HUES64 (cell line): ENCODE measurements around the gene PEAK3. TPM values are rescaled to one million over a fixed set of nuclear protein-coding genes. Genes with fewer than 3 reads are reported as not detected.
A peak's percentile ranks its signal among the peaks of the same experiment; 100 is the strongest.

Source experiments
- H3K27ac ChIP-seq: 2 replicates; pipeline ENCODE4 v1.7.0; 2013; ENCODE audit warnings: low read depth, low read length, inconsistent platforms
- H3K27me3 ChIP-seq: 2 replicates; pipeline ENCODE4 v1.6.1; 2013; ENCODE audit warnings: mild to moderate bottlenecking, low read length; ENCODE audit not compliant: insufficient read depth
- H3K36me3 ChIP-seq: 2 replicates; pipeline ENCODE4 v1.6.1; 2013; ENCODE audit warnings: mild to moderate bottlenecking, low read length; ENCODE audit not compliant: insufficient read depth
- H3K4me1 ChIP-seq: 2 replicates; pipeline ENCODE4 v1.6.1; 2013; ENCODE audit warnings: mild to moderate bottlenecking, low read length, moderate library complexity; ENCODE audit not compliant: insufficient read depth
- H3K4me3 ChIP-seq: 2 replicates; pipeline ENCODE4 v1.5.1; 2013; ENCODE audit warnings: mild to moderate bottlenecking, low read length, moderate library complexity
- H3K9ac ChIP-seq: 2 replicates; pipeline ENCODE4 v1.6.1; 2013; ENCODE audit warnings: mild to moderate bottlenecking, low read depth, low read length
- H3K9me3 ChIP-seq: 2 replicates; pipeline ENCODE4 v1.6.1; 2013; ENCODE audit warnings: low read depth, low read length; ENCODE audit not compliant: insufficient read depth
- WGBS: fragments of 150-250, 120-280 bp; methylation state at CpG from one replicate; pipeline ENCODE4 v1.1.7; 2013; ENCODE audit warnings: missing lambda C conversion rate; 5-methylcytosine and 5-hydroxymethylcytosine counted together
- polyA plus RNA-seq, 2 experiments: library from polyadenylated mRNA; stranded (reverse); fragments of 50-300 nt; gene quantifications; one replicate each; pipeline ENCODE4 v1.2.3, GENCODE V29; 2013

Gene PEAK3, protein sequence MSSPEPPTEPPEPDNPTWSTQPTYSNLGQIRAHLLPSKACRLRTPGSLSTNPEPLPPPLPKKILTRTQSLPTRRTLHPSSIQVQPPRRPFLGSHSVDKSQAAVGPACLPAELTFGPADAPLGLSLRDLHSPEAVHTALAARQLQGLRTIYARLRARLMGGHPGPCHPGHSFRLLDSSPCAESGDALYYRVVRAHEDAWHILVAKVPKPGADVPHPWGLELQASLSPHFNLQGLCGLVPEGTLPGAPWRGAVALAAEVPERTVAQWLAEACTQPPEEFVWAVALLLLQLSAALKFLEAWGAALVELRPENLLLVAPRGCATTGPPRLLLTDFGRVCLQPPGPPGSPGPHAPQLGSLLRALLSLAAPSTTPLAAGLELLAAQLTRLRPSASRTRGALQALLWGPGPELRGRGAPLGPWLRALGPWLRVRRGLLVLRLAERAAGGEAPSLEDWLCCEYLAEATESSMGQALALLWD
- polyA plus RNA-seq (2013, experiment 1 of 2): not detected
- polyA plus RNA-seq (2013, experiment 2 of 2): not detected

DNA sequence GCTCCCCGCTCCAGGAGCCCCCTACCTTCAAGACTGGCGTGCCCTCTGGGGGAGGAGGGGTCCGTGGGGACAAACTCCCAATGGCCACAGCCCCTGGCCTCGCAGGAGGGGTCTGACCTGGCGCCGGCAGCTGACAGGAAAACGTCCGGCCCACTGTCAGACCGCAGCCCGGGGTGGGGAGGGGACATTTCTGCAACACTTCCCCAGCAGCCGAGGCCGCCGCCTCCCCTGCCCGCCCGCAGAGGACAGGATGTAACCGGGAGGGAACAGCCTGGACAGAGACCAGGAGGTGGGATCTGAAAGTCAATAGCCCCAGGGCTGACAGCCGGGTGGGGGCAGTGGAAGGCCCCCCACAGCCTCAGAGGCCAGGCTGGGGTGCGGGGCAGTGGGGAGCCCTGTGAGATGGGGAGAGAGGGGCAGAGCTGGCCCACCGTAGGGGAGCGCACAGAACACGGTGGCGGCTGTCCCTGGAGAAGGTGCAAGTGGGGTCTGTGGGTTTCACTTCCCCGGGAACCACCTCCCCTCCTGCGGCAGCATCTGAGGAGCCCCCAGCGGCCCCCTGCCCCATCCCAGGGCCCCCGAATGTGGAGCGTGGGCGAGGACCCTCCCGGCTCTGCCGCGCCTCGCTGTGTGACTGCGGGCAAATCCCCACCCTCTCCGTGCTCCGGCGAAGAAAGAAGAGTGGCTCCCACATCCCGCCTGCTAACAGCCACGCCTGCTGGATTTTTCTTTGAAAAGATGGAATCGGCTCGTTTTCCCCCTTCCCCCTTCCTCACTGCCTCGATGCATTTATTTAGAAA, at the start of gene PEAK3:
Gene PEAK3 (minus strand): TSS at position 114 of the 800 bp plus-strand sequence. CDS start 1,244 bp downstream, outside the sequence.
- H3K27me3 ChIP-seq: peaks cover 30% of the 10 kb centered on the region
- no peak within 1 kb of the TSS for H3K9ac ChIP-seq
- H3K4me1 ChIP-seq: no peaks in the 10 kb centered on the region
- peak within 1 kb of the TSS; percentile 52 for H3K4me3 ChIP-seq
- no peaks in the 10 kb centered on the region for H3K36me3 ChIP-seq
- no peaks in the 10 kb centered on the region for H3K9me3 ChIP-seq
- H3K27ac ChIP-seq: no peak within 1 kb of the TSS
- WGBS: 4% methylated on average over 38 of the region's 41 CpGs

DNA sequence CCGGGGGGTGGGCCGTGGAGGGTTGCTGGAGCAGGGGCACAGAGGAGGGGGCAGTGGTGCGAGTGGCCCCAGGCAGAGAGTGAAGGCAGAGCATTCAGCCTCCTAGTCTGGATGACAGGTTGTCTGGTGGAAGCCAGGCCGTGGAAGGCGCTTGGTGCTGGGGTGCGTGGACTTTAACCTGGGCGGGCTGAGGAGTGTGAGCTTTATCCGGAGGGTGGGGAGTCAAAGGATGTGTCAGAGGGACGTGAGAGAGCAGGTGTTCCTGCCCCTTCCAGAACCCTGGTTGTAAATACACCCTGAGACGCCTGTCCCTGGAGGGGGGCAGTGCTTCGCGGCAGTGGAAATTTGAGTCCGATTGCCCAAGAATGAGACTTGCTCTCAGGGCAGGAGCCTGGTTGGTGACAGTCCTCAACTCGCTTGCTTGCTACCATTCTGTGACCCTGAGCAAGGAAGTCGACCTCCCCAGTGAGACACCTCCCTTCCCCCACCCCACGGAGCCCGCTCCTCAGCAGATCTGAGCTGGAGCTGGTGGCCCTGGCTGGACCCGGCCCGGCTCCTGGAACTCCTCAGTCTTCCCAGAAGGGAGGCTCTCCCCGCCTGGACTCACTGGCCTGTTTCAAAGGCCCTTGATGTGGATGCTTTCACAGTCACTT, 48.8 kb upstream of the PEAK3 start:
- peaks cover 22% of the 10 kb centered on the region for H3K4me1 ChIP-seq
- peak overlapping the region; percentile 9; the same call in 1 of the 2 replicates for H3K27ac ChIP-seq
- no peaks in the 10 kb centered on the region for H3K9me3 ChIP-seq
- H3K27me3 ChIP-seq: no peaks in the 10 kb centered on the region
- 68% methylated on average over 20 of the region's 20 CpGs for WGBS
- H3K9ac ChIP-seq: no peak overlapping the region
- H3K36me3 ChIP-seq: peaks cover 4% of the 10 kb centered on the region; the same call in 1 of the 2 replicates
- peak overlapping the region; percentile 6; the same call in 1 of the 2 replicates for H3K4me3 ChIP-seq

DNA sequence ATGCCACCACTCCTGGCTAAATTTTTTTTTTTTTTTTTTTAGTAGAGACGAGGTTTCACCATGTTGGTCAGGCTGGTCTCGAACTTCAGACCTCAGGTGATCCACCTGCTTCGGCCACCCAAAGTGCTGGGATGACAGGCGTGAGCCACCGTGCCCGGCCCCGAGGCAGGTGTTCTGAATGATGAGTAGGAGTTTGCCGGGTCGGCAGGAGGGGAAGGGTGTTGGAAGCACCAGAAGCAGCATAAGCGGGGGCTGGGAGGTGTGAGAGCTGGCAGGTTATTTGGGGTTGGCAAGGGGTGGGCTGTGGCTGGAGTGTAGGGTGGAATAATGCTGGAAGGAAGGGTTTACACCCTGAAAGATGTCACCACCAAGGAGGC, 48.3 kb upstream of the PEAK3 start:
- no peak overlapping the region for H3K9ac ChIP-seq
- H3K4me3 ChIP-seq: no peak overlapping the region
- H3K4me1 ChIP-seq: peaks cover 22% of the 10 kb centered on the region
- WGBS: 82% methylated on average over 10 of the region's 10 CpGs
- no peak overlapping the region for H3K27ac ChIP-seq
- H3K9me3 ChIP-seq: no peaks in the 10 kb centered on the region
- peaks cover 4% of the 10 kb centered on the region; the same call in 1 of the 2 replicates for H3K36me3 ChIP-seq
- H3K27me3 ChIP-seq: no peaks in the 10 kb centered on the region

DNA sequence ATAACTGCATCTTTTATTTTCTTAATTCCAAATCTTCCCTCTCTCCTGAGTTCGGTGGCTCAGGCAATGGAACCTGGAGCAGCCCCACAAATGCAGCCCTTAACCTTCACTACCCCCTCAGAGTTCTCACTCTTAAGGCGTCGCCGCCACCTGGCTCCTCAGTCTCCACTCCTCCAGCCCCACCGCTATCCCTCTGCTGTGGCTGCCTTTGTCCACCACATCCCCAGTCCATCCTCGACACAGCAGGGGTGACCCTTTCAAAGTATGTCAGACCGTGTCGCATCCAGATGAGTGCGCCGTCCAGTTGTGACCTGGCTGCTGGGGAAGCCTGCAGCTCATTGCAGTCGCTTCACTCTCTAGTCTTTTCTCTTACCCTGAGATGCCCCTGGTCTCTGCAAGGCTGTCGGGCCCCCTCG, 47.5 kb upstream of the PEAK3 start:
- 52% methylated on average over 13 of the region's 13 CpGs for WGBS
- no peaks in the 10 kb centered on the region for H3K27me3 ChIP-seq
- H3K27ac ChIP-seq: no peak overlapping the region
- H3K4me3 ChIP-seq: peak overlapping the region; percentile 82
- H3K4me1 ChIP-seq: peaks cover 22% of the 10 kb centered on the region
- no peaks in the 10 kb centered on the region for H3K9me3 ChIP-seq
- H3K36me3 ChIP-seq: peaks cover 11% of the 10 kb centered on the region; the same call in 1 of the 2 replicates
- H3K9ac ChIP-seq: peak overlapping the region; percentile 87; the same call in 1 of the 2 replicates

DNA sequence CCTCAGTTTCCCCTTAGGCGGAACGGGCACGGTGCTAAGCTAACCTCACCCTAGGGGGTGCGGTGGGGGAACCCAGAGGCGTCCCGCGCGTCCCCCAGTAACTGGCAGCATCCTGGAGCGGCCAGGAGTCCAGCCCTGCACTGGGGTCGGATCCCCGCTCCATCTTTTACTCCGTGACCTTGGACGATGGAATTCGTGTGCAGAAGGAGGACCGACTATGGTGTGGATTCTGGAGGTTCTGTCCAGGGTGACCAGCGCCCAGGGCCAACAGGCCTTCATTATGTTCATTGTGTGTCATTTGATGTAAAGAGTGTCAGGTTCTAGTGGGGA, 47.1 kb upstream of the PEAK3 start:
- WGBS: 4% methylated on average over 16 of the region's 16 CpGs
- Histone ChIP-seq H3K27me3 (no peaks in the 10 kb centered on the region), H3K36me3 (peaks cover 15% of the 10 kb centered on the region), H3K4me1 (peaks cover 22% of the 10 kb centered on the region), H3K9me3 (no peaks in the 10 kb centered on the region), H3K27ac (peak overlapping the region; percentile 86; the same call in 1 of the 2 replicates), H3K4me3 (peak overlapping the region; percentile 82), H3K9ac (peak overlapping the region; percentile 87)

DNA sequence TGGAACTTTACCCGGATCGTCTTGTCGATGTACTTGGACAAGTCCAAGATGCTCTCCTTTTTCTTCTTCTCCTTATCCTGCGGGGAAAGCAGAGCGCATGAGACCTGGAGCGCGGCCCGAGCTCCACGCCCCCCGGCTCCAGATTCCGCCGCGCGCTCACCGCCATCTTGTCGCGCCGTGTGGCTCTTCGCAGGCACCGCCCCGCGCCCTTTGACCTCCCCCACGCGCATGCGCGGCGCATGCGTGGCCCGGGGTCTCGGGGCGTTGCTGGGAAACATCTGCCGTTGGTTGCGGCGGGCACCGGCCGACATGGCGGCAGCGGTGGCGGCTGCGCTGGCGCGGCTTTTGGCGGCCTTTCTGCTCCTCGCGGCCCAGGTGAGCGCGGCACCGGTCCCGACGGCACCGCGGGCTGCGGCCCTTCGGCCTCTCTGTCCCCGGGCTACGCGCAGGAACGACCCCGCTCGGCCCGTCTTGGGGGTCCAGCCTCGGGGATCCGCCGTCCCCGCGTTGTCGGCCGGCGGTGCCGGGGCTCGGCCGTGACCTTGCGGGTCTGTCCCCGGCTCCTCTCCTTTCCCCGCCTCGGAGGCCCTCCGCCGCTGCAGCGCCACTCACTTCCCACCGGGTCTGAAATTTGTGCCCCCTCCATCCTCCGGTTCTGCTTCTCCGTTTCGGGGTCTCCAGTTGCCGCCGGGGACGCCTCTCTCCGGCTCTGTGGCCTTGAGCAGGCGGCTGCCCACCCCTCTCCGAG, 46.6 kb upstream of the PEAK3 start, which contains the start of the genes LSM7 and SPPL2B:
Gene LSM7 (minus strand): TSS at position 186 of the 748 bp plus-strand sequence. CDS start 20 bp downstream, at position 166.
Gene SPPL2B (plus strand): TSS at position 284 of the 748 bp plus-strand sequence. CDS start 26 bp downstream, at position 310.
- WGBS: under 1% methylated on average over 89 of the region's 89 CpGs
- peak within 1 kb of the TSS; percentile 82 for H3K4me3 ChIP-seq
- peak within 1 kb of the TSS; percentile 86 for H3K27ac ChIP-seq
- peak within 1 kb of the TSS; percentile 87 for H3K9ac ChIP-seq
- H3K9me3 ChIP-seq: no peaks in the 10 kb centered on the region
- H3K36me3 ChIP-seq: peaks cover 19% of the 10 kb centered on the region
- no peaks in the 10 kb centered on the region for H3K27me3 ChIP-seq
- H3K4me1 ChIP-seq: peaks cover 22% of the 10 kb centered on the region

DNA sequence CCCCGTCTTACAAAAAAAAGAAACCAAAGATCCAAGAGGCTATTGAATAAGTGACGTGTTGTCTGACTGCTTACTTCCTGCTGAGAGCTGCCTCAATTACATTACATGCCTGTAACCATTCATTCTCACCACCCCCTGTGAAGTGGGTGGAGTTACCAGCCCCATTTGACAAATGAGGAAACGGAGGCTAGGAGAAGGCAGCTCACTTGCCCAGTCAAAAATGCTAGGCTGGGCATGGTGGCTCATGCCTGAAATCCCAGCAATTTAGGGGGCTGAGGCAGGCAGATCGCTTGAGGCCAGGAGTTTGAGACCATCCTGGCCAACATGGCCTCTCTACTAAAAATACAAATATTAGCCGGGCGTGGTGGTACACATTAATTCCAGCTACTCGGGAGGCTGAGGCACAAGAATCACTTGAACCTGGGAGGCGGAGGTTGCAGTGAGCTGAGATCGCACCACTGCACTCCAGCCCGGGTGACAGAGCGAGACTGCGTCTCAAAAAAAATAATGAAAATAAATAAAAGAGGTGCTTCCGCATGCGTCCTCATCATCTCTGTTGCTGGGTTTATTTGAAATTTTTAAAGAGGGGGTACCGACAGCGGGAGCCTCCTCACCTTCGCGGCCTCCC, 45.9 kb upstream of the PEAK3 start:
- Histone ChIP-seq H3K4me1 (peaks cover 22% of the 10 kb centered on the region), H3K36me3 (peaks cover 25% of the 10 kb centered on the region), H3K27me3 (no peaks in the 10 kb centered on the region), H3K9ac (peak overlapping the region; percentile 87), H3K9me3 (no peaks in the 10 kb centered on the region), H3K4me3 (peak overlapping the region; percentile 82), H3K27ac (peak overlapping the region; percentile 86)
- 3% methylated on average over 13 of the region's 18 CpGs for WGBS

DNA sequence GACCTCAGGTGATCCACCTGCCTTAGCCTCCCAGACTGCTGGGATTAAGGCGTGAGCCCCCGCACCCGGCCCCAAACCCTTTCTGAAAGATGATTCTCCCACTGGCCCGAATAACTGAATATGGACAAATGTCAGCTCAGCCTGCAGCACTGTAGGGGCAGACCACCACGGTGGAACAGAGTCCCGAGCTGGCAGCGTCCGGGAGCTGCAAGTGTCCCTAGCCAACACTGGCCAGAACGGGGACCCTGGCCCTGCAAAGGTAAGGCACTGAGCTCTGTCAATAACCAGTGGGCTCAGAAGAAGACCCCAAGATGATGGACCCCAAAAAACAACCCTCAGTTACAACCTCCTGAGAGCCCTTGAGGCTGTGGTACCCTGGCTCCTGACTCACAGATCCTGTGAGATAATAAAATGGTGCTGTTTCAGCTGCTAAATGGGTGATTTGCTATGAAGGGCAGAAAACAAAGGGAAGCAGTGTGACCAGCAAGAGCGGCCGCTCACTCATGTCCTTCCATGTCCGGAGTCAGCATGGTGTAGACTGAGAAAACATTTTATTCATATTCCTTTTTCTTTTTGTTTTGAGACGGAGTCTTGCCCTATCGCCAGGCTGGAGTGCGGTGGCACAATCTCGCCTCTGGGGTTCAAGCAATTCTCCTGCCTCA, 44.9 kb upstream of the PEAK3 start:
- Histone ChIP-seq H3K4me1 (peaks cover 22% of the 10 kb centered on the region), H3K9ac (no peak overlapping the region), H3K36me3 (peaks cover 30% of the 10 kb centered on the region), H3K4me3 (no peak overlapping the region), H3K9me3 (no peaks in the 10 kb centered on the region), H3K27me3 (no peaks in the 10 kb centered on the region), H3K27ac (peak overlapping the region; percentile 86; the same call in 1 of the 2 replicates)
- 93% methylated on average over 16 of the region's 16 CpGs for WGBS

DNA sequence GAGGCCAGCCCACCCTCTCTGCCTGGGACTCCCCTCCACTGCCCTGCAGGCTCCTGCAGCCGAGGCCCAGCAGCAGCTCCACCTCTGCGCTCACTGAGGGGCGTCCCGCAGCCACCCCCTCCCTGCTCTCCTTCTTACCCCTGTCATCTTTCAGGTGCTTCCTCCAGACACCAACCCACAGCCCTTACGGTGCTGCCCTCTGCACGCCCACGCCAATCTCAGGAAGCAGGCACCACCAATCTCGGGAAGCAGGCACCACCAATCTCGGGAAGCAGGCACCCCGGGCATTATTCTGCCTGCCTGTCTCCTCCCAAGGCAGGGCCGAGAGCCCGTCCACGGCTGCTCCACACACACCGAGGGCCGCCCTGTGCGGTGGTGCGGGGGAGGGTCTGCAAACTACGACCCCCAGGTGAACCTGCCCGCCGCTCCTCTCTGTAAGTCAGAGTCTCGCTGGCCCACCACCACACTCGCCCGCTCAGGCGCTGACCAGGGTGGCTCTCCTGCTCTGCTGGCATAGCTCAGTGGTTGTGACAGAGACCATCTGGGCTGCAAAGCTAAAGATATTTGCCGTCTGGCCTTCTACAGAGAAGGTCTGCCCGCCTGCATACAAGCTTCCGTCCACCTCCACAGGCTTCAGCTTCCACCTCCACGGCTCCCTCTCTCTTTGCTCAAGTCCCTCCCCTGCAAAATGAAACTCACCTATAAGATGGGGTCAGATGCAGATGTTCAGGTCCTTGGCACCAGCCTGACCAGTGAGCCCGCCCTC, 43.5 kb upstream of the PEAK3 start:
- peaks cover 36% of the 10 kb centered on the region for H3K36me3 ChIP-seq
- no peak overlapping the region for H3K4me3 ChIP-seq
- H3K4me1 ChIP-seq: peaks cover 11% of the 10 kb centered on the region; the same call in 1 of the 2 replicates
- H3K9ac ChIP-seq: no peak overlapping the region
- WGBS: 92% methylated on average over 29 of the region's 29 CpGs
- no peaks in the 10 kb centered on the region for H3K27me3 ChIP-seq
- H3K9me3 ChIP-seq: no peaks in the 10 kb centered on the region
- H3K27ac ChIP-seq: no peak overlapping the region
